ENCODE results near the gene ZNF236.

DNA sequence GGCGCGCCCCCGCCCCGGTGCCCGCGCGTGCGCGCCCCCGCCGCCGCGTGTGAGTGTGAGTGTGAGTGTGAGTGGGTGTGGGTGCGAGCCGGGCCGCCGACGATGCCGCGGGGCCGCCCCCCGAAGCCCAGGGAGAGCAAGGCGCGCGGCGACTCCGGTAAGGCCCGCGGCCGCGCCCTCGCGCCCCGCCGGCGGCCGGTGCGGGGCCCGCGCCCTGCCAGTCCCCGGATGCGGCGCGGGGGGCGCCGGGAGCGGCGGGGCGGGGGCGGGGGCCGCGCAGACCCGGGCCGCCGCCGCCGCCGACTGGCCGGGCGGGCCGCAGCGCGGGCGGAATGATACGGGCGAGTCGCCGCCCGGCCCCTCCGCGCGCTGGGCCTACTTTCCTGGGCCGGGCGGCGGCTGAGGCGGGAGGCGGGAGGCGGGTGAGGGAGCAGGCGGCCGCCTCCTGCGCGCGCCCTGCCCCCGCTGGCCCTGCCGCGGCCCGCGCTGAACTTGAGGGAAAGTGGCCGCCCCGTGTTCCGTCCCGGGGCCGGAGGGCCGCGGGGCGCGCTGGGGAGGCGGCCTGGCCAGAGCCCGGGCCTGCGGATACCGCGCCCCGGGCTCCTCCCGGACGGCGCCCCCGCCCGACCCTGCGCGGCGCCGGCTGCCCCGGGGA is at the start of gene ZNF236:
- TF ChIP-seq POLR2AphosphoS5 (IDR thresholded peaks at IDR 0.05; ENCODE audit: low read depth, low read length): no peak
- peak; percentile 74; the same call in 1 of the 2 replicates for TF ChIP-seq POLR2A (IDR thresholded peaks at IDR 0.05; ENCODE audit: low read depth, low read length)
- TF ChIP-seq TAF1 (IDR thresholded peaks at IDR 0.05; ENCODE audit: borderline replicate concordance, low read depth, low read length): peak; percentile 93
